HG03097 (cell line): ENCODE results near the gene MAPKAP1.
"Not testable (repeated sequence)": the region's sequence is repeated elsewhere in the genome, so short reads cannot be mapped to it uniquely, and the experiment has no call there.

ENCODE experiments used
- ATAC-seq: cut with Tn5 transposase; IDR thresholded peaks from one replicate; pipeline ENCODE4 v1.9.1; 2021; ENCODE audit not compliant: unreplicated experiment, low FRiP score

The MAPKAP1 gene

DNA sequence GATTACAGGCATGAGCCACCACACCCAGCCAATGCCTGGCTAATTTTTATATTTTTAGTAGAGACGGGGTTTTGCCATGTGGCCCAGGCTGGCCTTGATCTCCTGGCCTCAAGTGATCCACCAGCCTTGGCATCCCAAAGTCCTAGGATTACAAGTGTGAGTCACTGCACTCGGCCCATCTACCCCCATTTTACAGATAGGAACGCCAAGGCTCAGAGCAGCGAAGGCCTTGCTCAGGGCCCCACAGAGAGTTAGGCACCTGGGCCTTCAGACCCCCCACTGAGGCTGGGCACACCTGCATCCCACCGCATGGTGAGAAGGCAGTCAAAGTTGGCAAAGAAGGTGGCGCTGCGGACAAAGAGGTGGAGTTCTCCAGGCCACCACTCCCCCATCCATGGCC, 302.3 kb downstream of the MAPKAP1 start:
- no peak for ATAC-seq

DNA sequence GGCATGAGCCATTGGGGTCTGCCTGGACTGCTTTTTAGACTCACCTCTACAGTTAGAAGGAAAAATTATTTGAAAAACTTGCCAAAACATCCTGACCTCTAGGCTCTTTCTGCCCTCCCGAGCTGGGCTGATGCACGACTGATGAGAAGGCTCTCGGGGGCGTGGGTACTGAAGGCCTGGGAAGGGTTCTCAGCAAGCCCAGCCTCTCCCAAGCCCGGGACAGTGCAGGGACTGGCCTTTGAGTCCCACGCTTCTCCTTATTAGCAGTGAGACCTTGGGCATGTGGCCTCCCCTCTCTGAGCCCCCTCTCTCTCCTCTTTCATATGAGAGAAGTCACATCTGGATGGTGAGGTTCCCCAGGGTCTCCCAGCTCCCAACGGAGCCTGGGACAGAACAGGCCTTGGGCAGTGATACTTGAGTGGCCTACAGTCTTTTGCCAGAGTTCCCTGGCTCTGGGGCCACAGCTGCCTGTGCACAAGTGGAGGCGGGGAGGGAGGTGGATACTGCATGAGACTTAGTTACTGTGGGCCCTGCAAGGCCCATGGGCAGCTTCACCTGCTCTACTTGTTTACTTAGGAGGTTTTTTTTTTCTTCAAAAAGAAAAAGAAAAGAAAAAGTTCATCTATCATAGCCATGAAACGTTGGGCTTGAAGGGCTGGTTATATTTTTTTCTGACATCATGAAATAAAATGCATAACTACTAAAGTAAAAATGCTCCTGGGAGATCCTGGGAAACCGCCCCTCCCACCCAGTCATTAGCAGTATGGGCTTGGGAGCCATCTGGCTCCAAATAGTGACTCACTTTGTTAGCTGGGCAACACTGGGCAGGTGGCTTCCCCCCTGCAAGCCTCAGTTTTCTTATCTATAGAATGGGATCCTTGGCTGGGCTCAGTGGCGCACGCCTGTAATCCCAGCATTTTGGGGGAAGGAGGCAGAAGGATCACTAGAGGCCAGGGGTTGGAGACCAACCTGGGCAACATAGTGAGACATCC, 306.0 kb downstream of the MAPKAP1 start:
- no peak for ATAC-seq

DNA sequence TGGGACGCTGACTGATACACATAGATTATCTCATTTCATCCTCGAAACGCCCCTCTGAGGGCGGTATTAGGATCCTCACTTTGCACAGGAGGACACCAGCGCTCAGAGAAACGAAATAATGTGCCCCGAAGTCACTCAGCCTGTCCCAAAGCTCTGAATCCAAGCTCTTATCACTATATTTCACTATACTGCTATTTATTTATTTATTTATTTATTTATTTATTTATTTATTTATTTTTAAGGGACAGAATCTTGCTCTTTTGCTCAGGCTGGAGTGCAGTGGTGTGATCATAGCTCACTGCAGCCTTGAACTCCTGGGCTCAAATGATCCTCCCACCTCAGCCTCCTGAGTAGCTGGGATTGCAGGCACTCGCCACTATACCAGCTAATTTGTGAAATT, 306.8 kb downstream of the MAPKAP1 start:
- ATAC-seq: not testable (repeated sequence)

DNA sequence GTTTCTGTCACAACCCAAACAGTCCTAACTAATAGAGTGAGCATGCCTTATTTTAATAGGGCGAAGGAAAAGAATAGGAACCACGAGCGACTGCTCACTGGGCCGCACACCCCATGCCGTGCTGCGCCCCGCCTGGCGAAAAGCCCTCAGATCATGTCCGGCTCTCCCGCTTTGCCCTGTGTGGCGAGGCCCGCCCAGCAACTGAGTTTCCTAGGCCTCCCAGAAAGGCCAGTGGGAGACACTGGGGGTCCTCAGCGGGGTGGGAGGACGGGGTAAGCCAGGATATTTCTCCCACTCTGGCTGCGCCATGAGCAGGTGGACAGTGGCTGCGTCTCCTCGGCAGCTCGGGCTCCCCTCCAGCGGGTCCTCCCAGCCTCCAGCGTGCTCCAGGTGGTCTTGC, 307.3 kb downstream of the MAPKAP1 start:
- ATAC-seq: no peak

DNA sequence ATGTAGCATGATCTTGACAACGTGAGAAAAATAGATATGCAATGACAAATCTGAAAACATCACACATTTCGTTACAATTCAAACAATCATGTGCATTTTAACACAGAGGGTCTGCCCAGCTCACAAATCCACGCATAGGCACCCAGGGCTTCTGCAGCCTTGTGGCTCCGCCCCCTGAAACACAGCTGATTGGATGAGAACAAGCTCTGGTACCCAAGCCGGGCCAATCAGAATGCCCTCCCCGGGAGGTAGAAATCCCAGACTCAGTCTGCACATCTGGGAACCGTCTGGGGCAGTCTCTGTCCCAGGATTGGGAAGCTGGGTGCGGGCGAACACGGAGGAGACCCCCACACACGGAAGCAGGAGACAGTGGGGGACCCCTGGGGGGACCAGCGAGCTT, 307.8 kb downstream of the MAPKAP1 start:
- ATAC-seq: no peak

DNA sequence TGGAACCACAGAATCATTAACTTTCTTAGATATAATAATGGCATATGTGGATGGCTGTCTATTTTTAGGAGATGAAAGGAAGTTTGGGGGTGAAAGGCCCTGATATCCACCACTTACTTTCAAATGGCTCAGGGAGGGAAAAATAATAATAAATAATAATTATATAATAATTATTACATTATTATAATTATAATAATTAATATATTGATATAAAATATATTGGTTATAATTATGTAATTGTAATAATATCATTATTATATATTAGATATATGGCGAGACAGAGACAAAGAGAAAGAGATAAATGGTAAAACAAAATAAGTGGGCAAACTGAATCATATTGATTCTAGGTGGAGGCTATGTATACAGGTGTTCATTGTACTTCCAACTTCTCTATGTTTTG, 308.8 kb downstream of the MAPKAP1 start:
- no peak for ATAC-seq

DNA sequence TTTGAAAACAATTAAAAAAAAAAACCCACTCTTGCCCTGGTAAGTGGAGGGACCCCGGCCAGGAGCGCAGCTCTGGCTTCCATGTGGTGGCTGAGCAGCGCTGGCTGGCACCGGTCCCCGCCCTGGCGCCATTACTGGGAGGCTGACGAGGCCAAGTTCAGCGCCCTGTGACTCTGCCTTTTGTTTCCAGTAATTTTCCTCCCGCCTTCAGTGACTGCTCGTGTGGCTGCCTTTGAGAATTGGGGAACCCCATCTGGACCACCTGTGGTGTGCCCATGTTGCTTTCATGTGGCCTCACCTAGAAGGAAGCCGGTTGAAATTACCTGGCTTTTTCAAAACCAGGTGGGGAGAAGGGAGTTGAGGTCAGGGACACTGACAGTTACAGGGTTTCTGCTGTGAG, 309.3 kb downstream of the MAPKAP1 start:
- no peak for ATAC-seq

DNA sequence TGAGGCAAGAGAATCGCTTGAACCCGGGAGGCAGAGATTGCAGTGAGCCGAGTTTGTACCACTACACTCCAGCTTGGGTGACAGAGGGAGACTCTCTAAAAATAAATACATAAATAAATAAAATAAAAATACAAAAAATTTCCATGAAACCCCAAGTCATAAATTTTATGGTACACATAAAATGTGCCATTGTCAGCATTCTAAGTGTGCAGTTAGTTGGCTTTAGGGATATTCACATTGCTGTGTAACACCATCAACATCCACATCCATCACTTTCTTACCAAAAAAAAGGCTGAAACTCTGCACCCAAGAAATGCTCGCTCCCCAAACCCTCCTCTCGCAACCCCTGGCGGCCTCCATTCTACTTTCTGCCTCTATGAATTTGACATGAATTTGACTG, 310.2 kb downstream of the MAPKAP1 start:
- ATAC-seq: no peak

DNA sequence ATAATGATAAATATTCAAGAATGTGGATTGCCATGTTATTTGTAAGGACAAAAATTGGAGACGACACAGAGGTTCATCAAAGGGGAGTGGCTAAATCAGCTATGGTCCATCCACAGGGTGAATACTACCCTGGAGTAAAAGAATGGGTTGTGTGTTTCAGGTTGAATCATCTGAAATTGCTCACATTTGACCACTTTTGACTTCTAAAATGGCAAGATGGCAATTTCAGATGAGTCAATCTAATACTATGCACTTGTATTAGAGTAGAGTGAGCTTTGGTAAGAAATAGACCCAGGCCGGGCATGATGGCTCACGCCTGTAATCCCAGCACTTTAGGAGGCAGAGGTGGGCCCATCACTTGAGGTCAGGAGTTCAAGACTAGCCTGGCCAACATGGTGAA, 313.6 kb downstream of the MAPKAP1 start:
- ATAC-seq: no peak

DNA sequence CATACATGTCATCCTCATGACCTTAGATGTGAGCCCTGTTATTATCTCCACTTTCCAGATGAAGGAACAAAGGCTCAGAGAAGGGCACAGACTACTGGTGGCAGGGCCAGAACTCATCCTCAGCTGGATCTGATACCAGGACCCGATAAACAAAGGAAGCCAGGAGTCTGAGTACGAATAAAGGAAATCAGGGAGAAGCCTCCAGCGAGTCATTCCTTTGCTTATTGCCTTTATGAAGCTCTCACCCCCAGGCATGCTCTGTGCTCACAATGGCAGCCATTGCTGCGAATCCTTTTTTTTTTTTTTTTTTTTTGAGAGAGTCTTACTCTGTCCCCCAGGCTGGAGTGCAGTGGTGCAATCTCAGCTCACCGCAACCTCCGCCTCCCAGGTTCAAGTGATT, 315.3 kb downstream of the MAPKAP1 start:
- no peak for ATAC-seq

DNA sequence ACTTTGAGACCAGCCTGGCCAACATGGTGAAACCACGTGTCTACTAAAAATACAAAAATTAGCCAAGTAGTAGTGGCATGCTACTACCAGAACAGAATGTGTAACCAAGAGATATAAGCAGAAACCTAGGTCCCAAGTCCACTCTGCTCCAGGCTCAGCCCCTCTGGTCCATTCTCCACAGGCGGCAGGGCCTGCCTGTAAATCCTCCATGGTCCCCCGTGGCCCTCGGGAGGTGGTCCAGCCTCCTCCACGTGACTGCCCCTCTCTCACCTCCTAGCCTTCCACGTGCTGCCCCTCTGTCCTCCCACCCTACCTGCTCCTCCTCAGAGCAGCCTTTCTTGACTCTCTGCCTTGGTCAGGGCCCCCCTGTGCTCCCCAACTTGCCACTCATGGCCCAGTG, 318.0 kb downstream of the MAPKAP1 start:
- ATAC-seq: no peak

DNA sequence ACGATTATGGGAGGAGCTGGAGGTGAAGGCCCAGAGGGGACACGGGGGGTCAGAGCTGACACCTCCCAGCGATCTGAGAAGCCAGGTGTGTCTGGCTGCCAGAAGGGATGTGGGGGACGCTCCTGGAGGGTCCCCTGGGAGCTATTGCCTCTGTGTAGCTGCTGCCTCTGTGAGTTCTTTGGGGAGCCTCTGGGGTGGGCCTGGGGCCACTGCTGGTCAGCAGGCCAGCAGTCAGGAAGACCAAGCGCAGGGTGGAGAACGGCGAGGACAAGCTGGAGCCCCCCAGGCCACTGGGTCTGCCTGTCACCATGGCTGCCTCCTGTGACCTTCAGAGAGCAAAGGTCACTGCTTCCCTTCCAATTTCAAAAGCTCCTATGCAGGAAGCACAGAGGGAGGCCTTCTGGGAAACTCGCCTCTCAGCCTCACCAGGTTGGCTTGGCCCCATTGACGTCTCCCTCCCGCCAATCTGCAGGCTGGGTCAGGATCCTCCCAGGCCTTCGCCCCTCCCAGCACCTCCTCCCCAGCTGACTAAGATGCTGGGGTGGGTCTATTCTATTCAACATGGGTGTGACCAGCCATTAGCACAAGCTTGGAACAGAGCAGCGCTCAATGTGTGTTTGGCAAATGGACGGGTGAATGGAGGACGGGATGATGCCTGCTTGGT, 319.0 kb downstream of the MAPKAP1 start:
- ATAC-seq: no peak
